IPS DF 4.7 (cell line): ENCODE data around the gene ZSCAN22.

Experiments used
- DNase-seq: peaks from one replicate; pipeline ENCODE4 v3.0.0-alpha.2; 2013; ENCODE audit warnings: low spot score; ENCODE audit errors: extremely low read depth

ZSCAN22 gene

GRCh38 chr19:58351558-58351878 is 24.7 kb downstream of the ZSCAN22 start:
- no peak for DNase-seq

- no peak for DNase-seq
Measured at GRCh38 chr19:58351990-58352755, 25.4 kb downstream of the ZSCAN22 start.

GRCh38 chr19:58352760-58353671 is 26.2 kb downstream of the ZSCAN22 start, which contains the start of gene A1BG:
TSS of gene A1BG (minus strand) at chr19:58353492. CDS start at chr19:58353437, 55 bp downstream.
- no peak for DNase-seq

- DNase-seq = no peak
Measured at GRCh38 chr19:58353717-58354477, 27.1 kb downstream of the ZSCAN22 start.

- DNase-seq = no peak
Measured at GRCh38 chr19:58354478-58355030, 27.8 kb downstream of the ZSCAN22 start.

GRCh38 chr19:58355215-58355796 is 28.5 kb downstream of the ZSCAN22 start:
- DNase-seq = no peak

GRCh38 chr19:58355908-58356765 is 29.3 kb downstream of the ZSCAN22 start:
- no peak for DNase-seq

- no peak for DNase-seq
Measured at GRCh38 chr19:58356766-58357480, 30.1 kb downstream of the ZSCAN22 start.

- no peak for DNase-seq
Measured at GRCh38 chr19:58357481-58358145, 30.8 kb downstream of the ZSCAN22 start.

- DNase-seq = no peak
Measured at GRCh38 chr19:58361900-58362271, 35.1 kb downstream of the ZSCAN22 start.

GRCh38 chr19:58362272-58362994 is 35.6 kb downstream of the ZSCAN22 start, which contains the start of gene ZNF497:
TSS of gene ZNF497 (minus strand) at chr19:58362751. CDS start at chr19:58357635, 5,116 bp downstream.
- no peak for DNase-seq

- no peak for DNase-seq
Measured at GRCh38 chr19:58364146-58364545, 37.4 kb downstream of the ZSCAN22 start.

- no peak for DNase-seq
Measured at GRCh38 chr19:58366585-58367430, 40.0 kb downstream of the ZSCAN22 start.

- DNase-seq = no peak
Measured at GRCh38 chr19:58367698-58368454, 41.1 kb downstream of the ZSCAN22 start.

GRCh38 chr19:58368561-58369360 is 42.0 kb downstream of the ZSCAN22 start:
- no peak for DNase-seq
